NCI-H1694 treated with DMSO at 0.1 percent for 48 hours (cell line): ENCODE measurements around the gene TRIM47.
A peak's percentile ranks its signal among the peaks of the same experiment; 100 is the strongest.

Experiments
- DNase-seq: peaks from one replicate; lab custom pipeline; 2025; lab: John Stamatoyannopoulos, UW

TRIM47 gene

DNA sequence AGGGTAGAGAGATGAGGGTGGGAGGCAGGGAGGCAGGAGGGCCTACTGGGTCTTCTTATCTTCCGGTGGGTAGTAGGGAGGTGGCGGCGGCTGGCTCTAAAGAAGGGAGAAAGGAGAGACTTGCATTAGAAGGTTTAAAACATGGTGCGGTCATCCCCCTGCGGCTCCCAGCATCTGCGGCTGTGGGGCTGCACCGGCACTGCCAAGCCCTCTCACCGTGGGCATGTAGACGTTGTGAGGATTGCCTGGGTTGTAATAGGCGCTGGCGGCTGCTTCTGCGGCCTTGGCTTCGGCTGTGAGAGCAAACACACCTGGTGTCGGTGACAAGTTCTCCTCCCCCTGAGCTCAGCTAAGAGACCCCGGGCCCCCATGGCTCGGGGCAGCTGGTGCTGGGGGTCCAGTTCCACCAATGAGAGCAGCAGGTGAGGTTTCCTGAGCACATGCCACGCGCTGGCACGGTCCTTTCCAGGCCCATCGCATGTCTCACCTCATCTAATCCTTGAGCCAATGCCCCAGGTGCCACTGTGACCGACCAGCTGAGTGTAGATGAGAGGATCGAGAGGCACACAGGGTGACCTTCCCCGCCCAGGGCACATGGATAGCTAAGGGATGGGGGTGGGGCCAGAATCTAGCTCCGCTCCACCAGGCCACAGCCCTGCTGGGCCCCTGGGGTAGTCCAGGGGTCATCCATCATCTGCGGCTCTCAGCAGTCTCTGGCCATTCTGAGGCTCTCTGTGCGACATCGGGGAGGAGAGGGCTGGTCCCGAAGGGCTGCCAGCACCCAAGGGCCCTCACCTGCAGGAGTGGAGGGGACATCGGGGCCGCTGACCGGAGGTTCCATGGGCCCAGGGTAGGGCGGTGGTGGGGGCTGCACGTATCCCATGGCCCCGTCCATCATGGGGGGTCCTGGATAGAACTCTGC lies 31.4 kb downstream of the TRIM47 start:
- DNase-seq: no peak

DNA sequence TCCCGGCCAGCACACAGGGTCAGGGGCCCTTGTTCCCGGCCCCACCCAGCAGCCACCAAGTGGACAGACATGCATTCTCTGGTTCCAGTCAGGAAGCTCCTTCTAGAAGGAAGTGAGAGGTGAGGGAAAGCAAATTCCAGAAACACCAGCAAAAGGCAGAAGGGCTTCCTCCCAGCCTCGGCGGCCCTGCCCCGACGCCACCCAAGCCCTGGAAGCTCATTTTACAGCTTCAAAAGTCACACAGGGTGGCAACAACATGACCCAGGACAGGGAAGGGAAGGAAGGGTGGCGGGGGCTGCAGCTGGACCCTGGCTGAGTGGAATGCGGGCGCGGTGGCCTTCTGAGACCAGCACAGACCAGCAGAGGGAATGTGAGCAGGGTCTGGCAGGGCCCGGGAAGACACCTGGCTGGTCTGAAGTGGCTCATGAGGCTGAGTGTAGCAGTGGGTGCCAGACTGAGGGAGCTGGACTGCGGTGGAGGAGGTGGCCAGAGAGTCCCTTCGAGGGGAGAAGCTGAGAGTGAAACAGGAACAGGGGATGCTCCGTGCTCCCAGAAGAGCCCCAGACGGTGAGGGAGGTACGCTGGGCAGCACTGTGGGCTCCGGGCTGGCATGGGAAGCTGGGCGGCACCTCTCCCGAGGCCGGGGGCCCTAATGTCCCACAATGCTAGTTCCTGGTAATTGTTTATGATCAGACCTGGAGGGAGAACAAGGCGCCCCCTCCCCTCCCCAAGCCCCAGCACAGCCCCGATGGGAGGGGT lies 32.3 kb downstream of the TRIM47 start:
- DNase-seq: no peak

DNA sequence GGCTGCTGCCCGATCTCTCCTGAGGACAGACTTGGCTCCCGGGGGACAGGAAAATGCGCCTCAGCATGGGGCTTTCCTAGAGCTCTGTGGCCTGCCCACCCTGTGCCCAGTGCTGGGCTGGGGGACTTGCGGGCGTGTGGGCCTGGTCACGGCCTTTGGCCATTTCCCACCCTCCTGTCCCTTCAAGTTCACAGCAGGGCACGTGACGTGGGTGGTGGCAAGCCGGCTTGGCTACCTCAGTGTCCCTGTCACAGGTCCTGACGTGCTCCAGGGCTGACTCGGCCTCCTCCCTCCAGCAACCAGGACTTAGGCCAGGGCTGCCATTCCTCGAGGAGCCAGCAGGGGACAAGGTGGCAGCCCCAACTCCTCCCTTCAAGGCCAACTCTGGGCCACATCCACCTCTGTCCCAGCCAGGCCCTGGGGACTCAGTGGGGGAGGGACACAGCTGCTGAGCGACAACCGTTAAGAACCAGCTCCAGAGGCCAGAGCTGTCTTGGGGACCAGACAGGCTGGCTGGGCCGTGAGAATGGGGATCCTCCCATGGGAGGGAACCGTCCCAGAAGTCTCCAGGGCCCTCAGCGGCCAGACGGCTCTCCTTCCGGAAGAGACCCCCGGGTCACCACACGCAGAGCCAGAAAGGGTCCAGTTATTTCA lies 33.2 kb downstream of the TRIM47 start:
- peak; percentile 15 for DNase-seq

DNA sequence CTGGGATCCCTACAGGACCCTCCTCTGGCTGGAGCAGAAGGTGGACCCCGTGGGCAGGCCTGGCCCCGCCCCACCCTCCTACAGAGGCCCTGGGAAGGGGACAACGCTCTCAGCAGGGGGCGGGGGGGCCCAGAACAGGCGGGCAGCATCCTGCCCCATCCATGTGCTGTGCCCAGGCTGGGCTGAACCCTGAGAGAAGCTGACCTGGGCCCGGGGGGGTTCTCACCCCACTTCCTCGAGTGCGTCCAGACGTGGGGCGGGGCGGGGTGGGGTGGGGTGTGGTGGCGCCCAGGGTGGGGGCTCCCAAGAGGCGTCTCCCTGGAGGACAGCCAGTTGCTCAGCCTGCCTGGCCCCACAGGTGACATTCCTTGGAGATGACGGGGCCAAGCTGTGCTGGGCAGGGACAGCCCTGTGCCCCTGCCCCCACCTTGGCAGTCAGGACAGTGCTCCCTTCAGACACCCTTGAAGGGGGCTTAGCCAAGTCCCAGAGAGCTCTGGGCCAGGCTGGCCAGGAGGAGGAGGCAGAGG lies 33.8 kb downstream of the TRIM47 start:
- DNase-seq: no peak

DNA sequence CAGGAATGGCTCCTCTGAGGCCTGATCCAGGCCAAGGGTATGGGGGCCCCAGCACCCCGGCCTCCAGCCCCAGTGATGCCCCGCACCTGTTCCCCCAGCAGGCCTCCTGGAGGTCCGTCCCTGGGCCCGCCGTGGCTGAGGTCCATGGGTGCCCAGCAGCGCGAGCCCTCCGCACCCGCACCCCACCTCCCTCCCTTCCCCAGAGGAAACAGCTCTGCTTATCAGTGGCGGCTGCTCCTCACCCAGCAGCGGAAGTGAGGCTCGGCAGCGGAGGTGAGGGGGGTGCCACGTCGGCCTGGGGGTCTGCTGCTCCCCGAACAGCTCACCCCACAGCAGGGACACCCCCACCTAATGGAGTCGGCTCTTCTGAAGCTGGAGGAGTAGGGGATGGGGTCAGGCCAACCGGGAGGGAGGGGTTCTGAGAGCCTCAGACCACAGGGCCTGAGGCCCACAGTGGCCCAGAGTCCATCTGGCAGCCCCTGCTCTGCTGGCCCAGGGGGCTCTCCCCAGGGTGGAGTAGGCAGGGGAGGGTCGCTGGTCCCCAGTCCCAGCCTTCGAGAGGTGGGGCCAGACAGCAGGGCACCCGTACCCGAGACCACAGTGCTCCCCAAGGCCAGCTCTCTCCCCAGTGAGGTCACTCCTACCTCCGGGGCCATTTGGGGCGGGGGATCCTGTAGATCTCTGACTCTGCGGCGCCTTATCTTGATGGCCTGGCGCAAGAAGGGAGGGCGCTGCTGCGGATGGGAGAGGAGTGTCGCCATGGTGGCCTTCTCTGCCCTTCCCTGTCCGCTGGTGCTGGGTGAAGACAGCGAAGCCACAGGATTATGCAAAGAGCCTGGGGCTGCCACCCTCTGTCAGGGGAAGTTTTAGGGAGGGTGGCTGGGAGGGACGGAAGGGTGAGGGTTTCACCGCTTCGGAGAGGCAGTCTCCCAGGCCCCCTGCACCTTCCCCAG lies 34.5 kb downstream of the TRIM47 start, which contains the start of gene UNC13D:
UNC13D (minus strand) TSS at position 828 of the 953 bp plus-strand sequence; CDS start at position 761, 67 bp downstream.
- no peak for DNase-seq

DNA sequence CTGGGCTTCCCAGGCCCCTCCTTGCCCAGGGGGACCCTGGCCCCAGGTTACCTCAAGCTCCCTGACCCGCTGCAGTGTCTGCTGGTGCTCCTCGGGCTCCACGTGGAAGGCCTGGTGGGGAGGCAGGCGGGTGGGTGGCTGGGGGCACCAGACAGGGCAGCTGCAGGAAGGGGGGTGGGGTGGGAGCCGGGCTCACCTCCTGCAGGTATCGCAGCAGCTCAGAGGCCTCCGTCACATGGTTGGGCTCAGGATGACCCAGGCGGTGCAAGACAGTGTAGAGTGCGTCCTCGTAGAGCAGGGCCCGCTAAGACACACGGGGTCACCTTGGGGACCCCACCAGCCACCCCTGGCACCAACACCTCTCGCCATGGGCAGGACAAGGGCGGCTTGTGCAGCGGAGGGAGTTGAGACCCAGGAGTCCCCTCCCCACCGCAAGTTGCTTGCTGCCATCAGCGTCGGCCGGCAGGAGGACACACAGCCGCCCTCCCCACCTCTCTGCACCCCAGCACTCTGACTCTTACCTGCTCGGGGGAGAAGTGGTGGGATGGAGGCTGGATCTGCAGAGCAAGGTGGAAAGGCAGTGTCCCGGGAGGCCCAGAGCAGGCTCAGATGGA lies 35.3 kb downstream of the TRIM47 start:
- no peak for DNase-seq

DNA sequence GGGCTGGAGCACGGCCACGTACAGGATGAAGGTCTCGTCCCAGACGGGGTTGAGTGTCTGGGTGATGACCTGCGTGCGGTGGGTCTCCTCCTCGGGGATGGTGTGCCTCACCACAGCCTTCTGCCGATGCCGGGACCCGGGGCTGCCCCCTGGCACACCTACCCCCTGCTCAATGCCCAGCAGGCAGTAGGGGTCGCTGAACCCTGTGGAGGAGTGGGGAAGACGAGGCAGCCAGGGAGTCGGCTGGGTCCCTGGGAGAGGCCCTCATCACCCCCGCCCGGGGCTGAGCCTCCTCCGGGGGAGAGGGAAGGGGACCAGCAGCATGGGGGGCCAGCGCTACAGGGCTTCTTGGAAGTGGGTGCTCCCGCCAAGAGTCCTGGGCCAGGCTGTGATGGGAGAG lies 36.0 kb downstream of the TRIM47 start:
- no peak for DNase-seq

DNA sequence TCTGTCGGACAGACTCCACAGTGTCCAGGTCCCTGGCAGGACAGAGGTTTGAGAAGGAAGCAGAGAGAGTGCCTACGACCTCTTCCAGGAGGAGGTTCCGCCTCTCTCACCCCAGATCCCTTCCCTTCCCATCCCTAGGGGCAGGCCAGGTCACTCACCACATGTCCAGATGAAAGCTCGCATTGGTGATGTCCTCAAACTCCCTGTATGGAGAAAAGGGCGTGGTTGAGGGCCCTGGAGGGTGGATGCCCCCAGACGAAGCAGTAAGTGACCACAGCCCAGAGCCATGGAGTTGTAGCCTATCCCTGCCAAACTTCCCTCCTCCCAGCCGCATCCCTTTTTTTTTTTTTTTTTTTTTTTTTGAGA lies 37.6 kb downstream of the TRIM47 start:
- no peak for DNase-seq

DNA sequence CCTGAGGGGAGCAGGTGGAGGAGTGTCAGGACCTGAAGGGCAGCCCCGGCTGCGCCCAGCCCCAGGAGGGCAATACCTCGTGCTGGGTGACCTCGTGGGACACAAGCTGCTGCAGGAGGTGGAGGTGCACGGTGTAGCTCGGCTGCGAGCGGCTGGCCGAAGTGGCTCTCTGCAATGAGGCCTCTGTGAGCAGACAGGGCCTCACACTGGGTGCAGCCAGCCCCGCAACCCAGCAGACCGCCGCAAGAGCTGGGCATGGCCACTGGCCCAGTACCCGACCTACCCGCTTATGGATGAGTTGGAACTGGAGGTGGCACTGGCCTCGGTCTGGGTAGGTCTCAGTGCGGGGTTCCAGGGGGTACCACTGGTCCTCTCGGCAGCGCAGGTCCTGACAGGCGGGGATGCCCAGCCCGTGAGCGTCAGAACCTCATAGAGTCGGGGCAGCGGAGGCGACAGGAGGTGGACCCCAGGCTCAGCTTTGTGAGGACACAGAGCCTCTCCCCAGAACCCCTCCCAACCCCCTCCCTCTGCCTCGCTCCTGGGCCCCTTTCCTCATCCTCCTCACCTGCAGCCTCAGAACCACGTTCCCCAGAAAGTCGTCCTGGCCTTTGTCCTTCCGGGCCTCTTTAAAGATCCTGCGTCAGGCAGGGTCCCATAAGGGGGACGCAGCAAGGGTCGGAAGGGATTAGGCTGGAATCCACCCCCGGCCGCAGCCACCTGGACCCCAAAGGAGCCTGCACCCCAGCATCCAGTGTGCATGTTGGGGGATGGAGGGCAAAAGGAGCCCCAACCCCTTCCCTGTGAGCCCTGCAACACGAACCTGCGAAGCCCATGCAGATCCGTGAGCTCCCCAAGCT lies 38.2 kb downstream of the TRIM47 start:
- no peak for DNase-seq

DNA sequence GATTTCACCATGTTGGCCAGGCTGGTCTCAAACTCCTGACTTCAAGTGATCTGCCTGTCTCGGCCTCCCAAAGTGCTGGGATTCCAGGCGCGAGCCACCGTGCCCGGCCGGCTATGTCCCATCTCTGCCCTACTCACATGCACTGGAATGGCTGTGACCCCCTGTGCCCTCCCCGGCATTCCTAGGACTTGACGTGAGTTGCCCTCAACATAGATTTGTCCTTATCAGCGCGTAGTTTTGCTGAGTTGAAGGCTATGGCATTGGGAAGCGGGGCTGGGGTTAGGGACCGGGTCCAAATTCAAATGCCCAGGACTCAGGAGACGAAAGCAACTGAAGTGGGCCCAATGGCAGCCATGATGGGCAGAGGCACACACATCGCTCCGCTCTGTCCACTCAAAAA lies 40.0 kb downstream of the TRIM47 start:
- DNase-seq: no peak

DNA sequence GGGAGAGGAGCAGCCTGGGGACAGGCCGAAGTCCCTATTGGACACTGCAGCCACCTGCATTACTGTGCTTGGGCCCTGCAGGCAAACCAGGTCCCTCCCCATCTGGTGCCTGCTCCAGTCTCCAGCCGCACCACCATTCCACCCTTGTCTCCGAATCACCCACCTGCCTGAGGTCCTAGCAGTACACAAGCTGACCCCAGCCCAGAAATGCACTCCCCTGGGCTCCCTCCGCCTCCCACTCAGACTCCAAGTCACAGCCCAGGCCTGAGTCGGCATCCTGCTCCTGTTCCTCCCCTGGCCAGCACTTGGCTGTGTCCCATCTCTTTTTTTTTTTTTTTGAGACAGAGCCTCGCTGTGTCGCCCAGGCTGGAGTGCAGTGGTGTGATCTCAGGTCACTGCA lies 40.5 kb downstream of the TRIM47 start:
- DNase-seq: no peak

DNA sequence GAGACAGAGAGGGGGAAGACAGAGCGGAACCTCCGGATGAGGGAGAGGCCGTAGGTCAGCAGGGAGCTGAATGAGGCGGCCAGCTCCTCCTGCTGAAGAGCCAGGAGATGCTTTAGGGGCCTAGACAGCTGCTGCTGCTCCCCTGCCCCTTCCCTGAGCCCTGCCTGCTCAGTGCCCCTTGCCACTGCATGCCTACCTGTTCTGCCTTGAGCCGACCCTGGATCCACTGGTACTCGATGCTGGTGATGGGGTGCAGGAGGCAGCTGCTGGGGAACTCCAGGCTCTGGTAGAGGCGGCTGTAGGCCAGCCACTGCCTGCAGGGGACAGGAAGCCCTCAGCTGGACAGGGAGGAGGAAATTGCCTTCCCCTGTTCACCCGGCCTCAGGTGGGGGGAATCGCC lies 41.8 kb downstream of the TRIM47 start:
- DNase-seq: no peak

DNA sequence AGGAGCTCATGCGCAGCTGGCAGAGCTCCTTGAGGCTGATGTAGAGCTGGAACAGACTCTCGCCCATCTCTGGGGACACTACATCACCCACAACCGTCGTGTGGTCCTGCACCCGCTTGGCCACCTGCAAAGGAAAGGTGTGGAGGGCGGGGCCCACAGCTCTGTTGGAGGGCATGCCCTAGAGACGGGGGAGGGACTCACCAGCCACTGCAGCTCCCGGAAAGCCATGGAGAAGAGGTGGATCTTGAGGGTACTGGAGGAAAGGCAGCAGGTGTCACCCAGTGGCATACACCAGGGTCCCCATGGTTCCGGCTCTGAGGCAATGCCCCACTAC lies 42.8 kb downstream of the TRIM47 start:
- no peak for DNase-seq

DNA sequence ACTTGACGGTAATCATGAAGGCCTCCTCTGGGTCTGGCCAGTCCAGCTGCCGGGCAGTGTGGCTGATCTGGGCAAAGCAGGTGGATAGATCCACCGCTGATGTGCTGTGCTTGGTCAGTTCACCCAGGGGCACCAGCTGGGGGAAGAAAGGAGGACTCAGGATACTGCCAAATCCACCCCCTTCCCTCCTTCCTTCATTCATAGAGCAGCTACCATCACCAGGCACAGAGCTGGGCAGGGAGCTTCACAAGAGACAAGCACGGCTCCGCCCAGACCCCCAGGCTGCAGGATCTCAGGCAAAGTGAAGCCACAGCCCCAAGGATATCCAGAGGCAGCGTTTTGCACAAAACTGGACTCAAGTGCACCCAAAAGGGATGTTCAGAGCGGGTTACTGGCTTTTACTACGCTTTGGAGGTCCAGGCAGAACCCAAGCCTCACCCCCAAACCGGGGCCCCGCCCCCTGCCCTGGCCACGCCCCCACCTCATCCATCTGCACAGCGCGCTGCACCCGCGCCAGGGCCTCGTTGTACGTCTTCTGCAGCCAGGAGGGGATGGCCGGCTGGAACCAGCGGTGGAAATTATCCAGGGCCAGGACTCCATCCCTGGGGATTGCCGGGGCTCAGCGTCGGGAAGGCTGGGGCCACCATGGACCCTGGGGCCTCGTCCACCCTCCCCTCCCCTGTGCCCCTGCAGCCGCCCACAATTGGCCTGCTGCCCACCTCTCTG lies 43.3 kb downstream of the TRIM47 start:
- no peak for DNase-seq

DNA sequence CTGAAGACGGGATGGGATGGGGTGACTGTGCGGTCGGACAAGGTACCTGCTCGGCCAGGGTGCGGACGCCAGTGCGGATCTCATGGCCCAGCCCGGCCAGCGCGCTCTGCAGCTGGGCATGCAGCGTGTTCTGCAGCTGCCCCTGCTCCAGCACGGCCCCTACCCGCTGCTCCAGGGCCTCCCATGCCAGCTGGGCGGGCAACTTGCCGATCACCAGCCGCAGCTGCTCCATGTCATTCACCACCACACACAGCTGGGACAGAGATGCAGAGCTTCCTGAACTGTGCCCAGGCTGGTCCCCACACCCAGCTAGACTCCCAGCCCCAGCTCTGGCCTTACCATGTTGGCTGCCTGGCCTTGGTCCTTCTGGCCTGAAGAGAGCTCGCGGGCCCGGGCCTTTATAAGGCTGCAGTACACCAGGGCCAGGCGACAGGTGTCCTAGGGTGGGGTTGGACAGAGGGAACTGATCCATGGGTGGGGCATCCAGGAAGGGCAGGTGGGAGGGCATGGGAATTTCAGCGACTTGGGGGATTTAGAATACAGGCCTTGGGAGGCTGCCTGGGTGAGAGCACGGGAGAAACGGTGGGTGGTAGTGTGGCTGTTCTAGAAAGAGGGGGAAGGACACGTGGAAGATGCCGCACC lies 44.0 kb downstream of the TRIM47 start:
- DNase-seq: peak; percentile 27

DNA sequence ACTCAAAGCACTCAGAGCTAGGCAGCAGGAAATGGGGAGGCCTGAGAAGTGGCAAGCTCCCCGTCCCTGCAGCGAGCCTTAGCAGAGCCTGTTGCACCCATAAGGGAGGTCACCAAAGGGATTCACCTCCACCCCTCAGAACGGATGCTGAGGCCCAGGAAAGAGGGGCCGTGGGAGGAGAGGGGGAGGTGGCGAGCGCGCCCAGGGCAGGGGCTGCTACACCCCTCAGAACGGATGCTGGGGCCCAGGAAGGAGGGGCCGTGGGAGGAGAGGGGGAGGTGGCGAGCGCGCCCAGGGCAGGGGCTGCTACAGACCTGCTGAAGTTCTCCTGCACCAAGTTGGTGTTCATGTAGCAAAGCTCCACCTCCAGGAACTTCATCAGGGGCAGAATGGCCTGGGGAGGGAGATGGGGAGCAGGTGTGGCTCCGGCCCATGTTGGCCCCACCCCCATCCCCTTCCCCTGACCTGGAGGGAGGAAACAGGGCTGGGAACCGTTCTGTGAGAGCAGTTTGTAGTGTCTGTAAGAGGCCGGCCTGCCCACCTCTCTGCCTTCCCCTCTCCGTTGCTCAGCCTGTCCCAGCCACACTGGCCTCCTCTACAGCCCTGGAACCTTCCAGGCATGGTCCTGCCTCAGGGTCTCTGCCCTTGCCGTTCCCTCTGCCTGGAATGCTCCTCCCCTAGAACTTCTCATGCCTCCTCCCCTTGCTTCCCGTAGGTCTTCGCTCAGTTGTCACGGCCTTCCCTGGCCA lies 45.6 kb downstream of the TRIM47 start:
- no peak for DNase-seq

DNA sequence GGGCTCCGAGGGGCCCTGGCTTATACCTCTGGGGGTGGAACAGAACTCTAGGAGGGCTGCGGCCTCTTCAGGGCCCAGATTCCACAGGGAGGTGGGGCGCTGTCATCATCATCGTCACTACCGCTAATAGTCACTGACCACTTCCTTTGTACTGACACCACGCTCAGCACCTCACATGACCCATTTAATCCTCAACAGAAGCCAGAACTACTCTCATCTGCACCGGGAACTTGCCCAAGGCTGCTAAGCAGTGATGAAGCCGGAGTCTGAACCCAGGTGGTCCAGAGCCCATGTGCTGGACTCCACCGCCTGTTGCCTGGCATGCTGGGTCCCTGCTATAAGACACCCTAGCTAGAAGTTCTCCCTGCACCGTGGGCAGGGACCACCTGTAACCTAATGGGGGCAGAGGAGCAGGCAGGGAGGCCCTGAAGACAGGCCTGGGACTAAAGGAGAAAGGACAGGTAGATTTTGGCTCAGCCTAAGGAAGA lies 46.2 kb downstream of the TRIM47 start:
- no peak for DNase-seq

DNA sequence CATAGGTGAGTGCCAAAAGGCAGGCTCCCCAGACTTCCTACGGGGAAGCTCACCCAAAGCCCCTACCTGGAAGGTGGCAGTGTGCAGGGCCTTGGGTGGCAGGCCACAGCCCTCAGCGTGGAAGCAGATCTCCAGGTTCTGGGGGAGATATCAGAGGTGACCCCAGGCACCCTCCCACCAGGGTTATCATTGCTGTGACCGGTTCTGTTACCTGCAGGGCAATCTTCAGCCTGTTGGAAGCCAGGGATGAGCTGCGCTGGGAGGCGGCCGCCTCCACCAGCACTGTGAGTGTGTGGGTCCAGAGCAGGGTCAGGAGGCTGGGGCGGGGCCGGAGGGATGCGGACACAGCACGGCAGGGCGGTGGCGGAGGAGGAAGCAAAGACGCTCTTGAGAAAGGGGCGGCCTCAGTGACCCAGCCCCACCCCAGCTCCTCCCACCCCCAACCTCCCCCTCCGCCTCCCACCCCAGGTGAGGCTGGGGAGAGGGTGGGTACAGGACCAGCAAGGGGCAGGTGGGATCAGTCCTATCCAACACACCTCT lies 47.3 kb downstream of the TRIM47 start:
- DNase-seq: no peak
